H1 (cell line): Measurements from ENCODE around the gene SGK1. TPM values are rescaled to one million over a fixed set of nuclear protein-coding genes. Genes with fewer than 3 reads are reported as not detected.

Experiments
- CTCF ChIA-PET: fragments of 300-600 bp; sonication (Branson Sonifier 250); formaldehyde crosslinking; loops from one replicate; lab custom pipeline; 2021; ENCODE audit not compliant: partially characterized antibody; lab: Charles Lee
- POLR2A ChIA-PET: fragments of 300-600 bp; sonication (Branson Sonifier 250); formaldehyde crosslinking; loops from one replicate; lab custom pipeline; 2021; ENCODE audit warnings: inconsistent platforms; ENCODE audit not compliant: partially characterized antibody; lab: Charles Lee
- DNase-seq, 2 experiments: peaks; one replicate each; pipeline versions ENCODE4 v3.0.0 to v3.0.0-alpha.2; 2010 to 2022; ENCODE audit warnings: low spot score in 2 of 2, low read depth in 1 of 2, mixed read lengths in 1 of 2
- FAIRE-seq: peaks from 2 replicates; lab custom pipeline; 2011; peaks lifted over from hg19 to GRCh38; lab: Jason Lieb, UNC
- H2AFZ ChIP-seq: 2 replicates; pipeline ENCODE4 v1.8.1; 2012; ENCODE audit warnings: low read length, inconsistent platforms
- H2AK5ac ChIP-seq: 2 replicates; pipeline ENCODE4 v1.6.1; 2013; ENCODE audit warnings: low read depth, low read length
- H2BK120ac ChIP-seq: replicated peaks from 2 replicates; pipeline ENCODE3; 2013; ENCODE audit warnings: low read depth, low read length, inconsistent platforms
- H2BK12ac ChIP-seq: 2 replicates; pipeline ENCODE4 v1.6.1; 2013; ENCODE audit warnings: low read depth, low read length
- H2BK15ac ChIP-seq: 2 replicates; pipeline ENCODE4 v1.6.1; 2013; ENCODE audit warnings: low read length
- H2BK20ac ChIP-seq: 2 replicates; pipeline ENCODE4 v1.6.1; 2013; ENCODE audit warnings: low read length
- H2BK5ac ChIP-seq: 2 replicates; pipeline ENCODE4 v1.6.1; 2013; ENCODE audit warnings: low read depth, low read length
- H3K14ac ChIP-seq: 2 replicates; pipeline ENCODE4 v1.6.1; 2013; ENCODE audit warnings: inconsistent platforms; ENCODE audit not compliant: insufficient read length
- H3K18ac ChIP-seq: 2 replicates; pipeline ENCODE4 v1.6.1; 2013; ENCODE audit warnings: low read length; ENCODE audit errors: extremely low read depth
- H3K23ac ChIP-seq: 2 replicates; pipeline ENCODE4 v1.6.1; 2013; ENCODE audit warnings: inconsistent platforms; ENCODE audit not compliant: insufficient read length
- H3K23me2 ChIP-seq: 2 replicates; pipeline ENCODE4 v1.6.1; 2013; ENCODE audit warnings: low read depth, low read length
- H3K27ac ChIP-seq: 2 replicates; pipeline ENCODE4 v1.6.1; 2011; ENCODE audit warnings: low read depth, low read length, inconsistent platforms
- H3K27me3 ChIP-seq, 4 experiments: replicated peaks in 1 of 4; 1 replicate in 1 of 4; 2 replicates in 3 of 4; pipeline versions ENCODE4 v1.6.1 to v1.8.1; 2011 to 2013; ENCODE audit warnings: low read length in 3 of 4, mild to moderate bottlenecking in 3 of 4, inconsistent platforms in 2 of 4, mixed read lengths in 2 of 4, moderate library complexity in 1 of 4; ENCODE audit not compliant: control insufficient read depth in 3 of 4, insufficient read depth in 3 of 4; ENCODE audit errors: extremely low read depth in 1 of 4
- H3K36me3 ChIP-seq, 4 experiments: 2 replicates each; pipeline versions ENCODE4 v1.6.1 to v1.8.1; 2011 to 2013; ENCODE audit warnings: mild to moderate bottlenecking in 4 of 4, low read length in 3 of 4, moderate library complexity in 2 of 4, control low read depth in 1 of 4, inconsistent platforms in 1 of 4; ENCODE audit not compliant: insufficient read depth in 4 of 4, control insufficient read depth in 2 of 4
- H3K4ac ChIP-seq: replicated peaks from 2 replicates; pipeline ENCODE3; 2013; ENCODE audit warnings: low read length, low read depth, mixed read lengths, inconsistent platforms; ENCODE audit not compliant: insufficient read length
- H3K4me1 ChIP-seq, 4 experiments: replicated peaks in 1 of 4; 1 replicate in 1 of 4; 2 replicates in 3 of 4; pipeline versions ENCODE4 v1.6.1 to v1.8.1; 2011 to 2013; ENCODE audit warnings: low read length in 3 of 4, inconsistent platforms in 2 of 4, mixed read lengths in 1 of 4; ENCODE audit not compliant: insufficient read depth in 4 of 4, control insufficient read depth in 3 of 4
- H3K4me2 ChIP-seq, 2 experiments: 2 replicates each; pipeline versions ENCODE4 v1.6.1 to v1.8.1; 2011 to 2013; ENCODE audit warnings: low read depth in 2 of 2, low read length in 2 of 2, control low read depth in 1 of 2, inconsistent platforms in 1 of 2, mild to moderate bottlenecking in 1 of 2; ENCODE audit not compliant: insufficient read depth in 1 of 2
- H3K4me3 ChIP-seq, 4 experiments: fragments of 200-600, 300-600 bp in 1 of 4; sonication (generic), shearing (Covaris generic), sonication (Bioruptor Twin) in 1 of 4; 2 replicates each; pipeline versions ENCODE4 v1.5.1 to v1.8.1; 2011 to 2016; ENCODE audit warnings: low read length in 4 of 4, low read depth in 3 of 4, control low read depth in 2 of 4, inconsistent platforms in 2 of 4, mild to moderate bottlenecking in 2 of 4, mixed read lengths in 1 of 4, moderate library complexity in 1 of 4; ENCODE audit not compliant: insufficient read depth in 2 of 4; ENCODE audit errors: extremely low read depth in 1 of 4
- H3K56ac ChIP-seq: replicated peaks from 2 replicates; pipeline ENCODE3; 2013; ENCODE audit warnings: low read depth, mild to moderate bottlenecking, mixed read lengths, low read length, inconsistent platforms; ENCODE audit not compliant: insufficient read length
- H3K79me1 ChIP-seq: 2 replicates; pipeline ENCODE4 v1.6.1; 2013; ENCODE audit warnings: low read depth, low read length, control low read depth
- H3K79me2 ChIP-seq, 2 experiments: 2 replicates each; pipeline versions ENCODE4 v1.6.1 to v1.8.1; 2012 to 2013; ENCODE audit warnings: low read length in 2 of 2, mild to moderate bottlenecking in 2 of 2, inconsistent platforms in 1 of 2; ENCODE audit not compliant: insufficient read depth in 2 of 2, control insufficient read depth in 1 of 2
- H3K9ac ChIP-seq, 4 experiments: replicated peaks in 1 of 4; 1 replicate in 1 of 4; 2 replicates in 3 of 4; pipeline versions ENCODE4 v1.6.1 to v1.8.1; 2011 to 2013; ENCODE audit warnings: low read depth in 3 of 4, low read length in 3 of 4, control low read depth in 2 of 4, mild to moderate bottlenecking in 2 of 4, moderate library complexity in 2 of 4, inconsistent platforms in 1 of 4; ENCODE audit errors: extremely low read depth in 1 of 4
- H3K9me3 ChIP-seq, 2 experiments: 2 replicates each; pipeline versions ENCODE4 v1.6.1 to v1.8.1; 2012 to 2013; ENCODE audit warnings: mild to moderate bottlenecking in 2 of 2, moderate library complexity in 2 of 2, control low read depth in 1 of 2, inconsistent platforms in 1 of 2, low read depth in 1 of 2, low read length in 1 of 2, mixed read lengths in 1 of 2; ENCODE audit not compliant: insufficient read depth in 2 of 2
- H4K20me1 ChIP-seq, 2 experiments: replicated peaks in 1 of 2; 2 replicates each; pipeline versions ENCODE3 to v1.8.1; 2011 to 2013; ENCODE audit warnings: inconsistent platforms in 2 of 2, low read length in 2 of 2, mild to moderate bottlenecking in 1 of 2; ENCODE audit not compliant: insufficient read depth in 2 of 2, control insufficient read depth in 1 of 2
- H4K5ac ChIP-seq: 2 replicates; pipeline ENCODE4 v1.6.1; 2013; ENCODE audit warnings: low read length, low read depth, mixed read lengths, inconsistent platforms; ENCODE audit not compliant: insufficient read length
- H4K8ac ChIP-seq: 2 replicates; pipeline ENCODE4 v1.8.0; 2013; ENCODE audit warnings: mild to moderate bottlenecking, moderate library complexity, low read length, inconsistent platforms; ENCODE audit not compliant: insufficient read depth; ENCODE audit errors: extremely low read depth
- H4K91ac ChIP-seq: replicated peaks from 2 replicates; pipeline ENCODE3; 2013; ENCODE audit warnings: low read length, mixed read lengths, inconsistent platforms; ENCODE audit not compliant: insufficient read length
- ASH2L ChIP-seq: fragments of 200-600, 300-600 bp; sonication (generic); IDR thresholded peaks from one replicate; pipeline ENCODE4 v1.7.1; 2017; ENCODE audit warnings: low read length
- KDM1A ChIP-seq: fragments of 200-600, 300-600 bp; sonication (generic); IDR thresholded peaks from 2 replicates; pipeline ENCODE4 v1.7.1; 2016; ENCODE audit warnings: mild to moderate bottlenecking, low read length, borderline replicate concordance
- KDM4A ChIP-seq: IDR thresholded peaks from one replicate; pipeline ENCODE4 v1.7.1; 2012; ENCODE audit warnings: low read depth, mild to moderate bottlenecking, moderate library complexity, low read length, inconsistent platforms; ENCODE audit not compliant: severe bottlenecking
- KDM5A ChIP-seq: fragments of 200-600 bp; IDR thresholded peaks from 2 replicates; pipeline ENCODE4 v1.7.1; 2012; ENCODE audit warnings: mild to moderate bottlenecking, low read length, inconsistent platforms, mixed read lengths
- NANOG ChIP-seq: IDR thresholded peaks from 2 replicates; pipeline ENCODE4 v1.6.1; 2011; ENCODE audit warnings: low read length, low read depth, mild to moderate bottlenecking, inconsistent platforms; ENCODE audit not compliant: insufficient read depth, poor library complexity, severe bottlenecking
- SAP30 ChIP-seq: fragments of 300-600 bp; sonication (generic); IDR thresholded peaks from 2 replicates; pipeline ENCODE4 v1.7.1; 2012; ENCODE audit warnings: low read length, moderate library complexity, mild to moderate bottlenecking, inconsistent platforms; ENCODE audit not compliant: insufficient read depth, insufficient replicate concordance
- SP1 ChIP-seq: IDR thresholded peaks from 2 replicates; pipeline ENCODE4 v1.6.1; 2011; ENCODE audit warnings: low read depth, low read length
- WGBS, 2 experiments: shearing (Covaris generic) in 1 of 2; methylation state at CpG; one replicate each; pipeline versions ENCODE4 v1.1.6 to v1.1.7; 2013 to 2015; ENCODE audit warnings: low lambda C conversion rate in 2 of 2, mixed read lengths in 2 of 2, inconsistent platforms in 1 of 2, low coverage in 1 of 2, missing lambda C conversion rate in 1 of 2; ENCODE audit not compliant: insufficient replicate concordance in 2 of 2, insufficient coverage in 1 of 2, insufficient read length in 1 of 2; ENCODE audit errors: extremely low coverage in 1 of 2, missing lambda C conversion rate in 1 of 2; 5-methylcytosine and 5-hydroxymethylcytosine counted together
- polyA plus RNA-seq, 7 experiments: library from polyadenylated mRNA; depleted of rRNA in 3 of 7; stranded (reverse) in 5 of 7; unstranded in 2 of 7; fragments of >200 nt in 5 of 7; fragments of 200-250 nt in 2 of 7; gene quantifications; 1 replicate in 5 of 7; 2 replicates in 1 of 7; 4 replicates in 1 of 7; pipeline versions ENCODE4 v1.2.1 to v1.2.3, GENCODE V29; 2011 to 2013; ENCODE audit warnings: missing spikeins in 2 of 7, mixed read lengths in 2 of 7
- total RNA-seq: library from RNA; stranded (reverse); fragmentation: NEBNext Ultra II Directional; extraction: Animal tissue kit (Norgen Biotek cat#: 25700); gene quantifications from 2 replicates; pipeline ENCODE4 v1.2.1, GENCODE V29; 2021
- TF ChIP-seq, protein P1 (sequence below): IDR thresholded peaks from 2 replicates; pipeline ENCODE4 v1.6.1; 2012; ENCODE audit warnings: low read length, inconsistent platforms

Gene SGK1
- total and polyA plus RNA-seq, 2 of the 8 experiments (the other 6 are each of a cell fraction or from before 2014, with no cell fraction given) = 14.5 to 18.4 TPM

DNA sequence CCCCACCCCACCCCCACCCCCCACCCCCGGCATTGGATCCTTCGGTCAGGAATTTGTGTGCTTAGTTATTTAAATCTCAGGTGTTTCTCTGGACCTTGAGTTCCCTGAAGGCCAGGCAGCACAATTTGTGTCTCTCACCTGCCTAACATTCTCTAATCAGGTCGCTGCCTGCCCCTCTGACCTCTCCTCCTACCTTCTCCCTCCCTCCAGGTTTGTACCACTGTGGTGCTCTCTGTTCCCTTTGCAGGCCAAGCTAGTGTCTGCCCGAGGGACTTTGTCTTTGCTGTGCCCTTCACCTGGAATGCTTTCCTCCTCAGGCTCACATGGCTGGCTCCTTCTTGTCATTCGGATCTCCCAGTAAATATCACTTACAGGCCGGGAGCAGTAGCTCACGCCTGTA is 134.1 kb downstream of the SGK1 start:
- no peaks in the 10 kb centered on the region for H3K27me3 ChIP-seq
- peak overlapping the region; percentile 86 for H3K18ac ChIP-seq
- peak overlapping the region; percentile 88; the same call in 1 of the 2 replicates for H2BK12ac ChIP-seq
- no peak overlapping the region for H3K9ac ChIP-seq
- no peak overlapping the region for H4K5ac ChIP-seq
- no peak overlapping the region for H2AFZ ChIP-seq
- H3K56ac ChIP-seq = no peak overlapping the region
- H3K14ac ChIP-seq = no peak overlapping the region
- no peak overlapping the region for H4K91ac ChIP-seq
- H3K23ac ChIP-seq = no peak overlapping the region
- no peaks in the 10 kb centered on the region for H4K20me1 ChIP-seq
- H2BK5ac ChIP-seq = peak overlapping the region; percentile 77
- ChIA-PET CTCF (interaction anchor here (0.6 to 2.5 kb wide), 6 partner anchors 10 to 457 kb away, joined by 3 to 7 read pairs (median 4); no protein-coding TSS in a partner anchor), POLR2A (interaction anchor here (1.3 to 1.5 kb wide), 2 partner anchors 10 to 134 kb away, joined by 3 to 4 read pairs; partner anchors contain the start of gene SGK1)
- H3K4me2 ChIP-seq = peak overlapping the region; percentile 41 to 49
- no peaks in the 10 kb centered on the region for H3K79me2 ChIP-seq
- DNase-seq (no peak), FAIRE-seq (no peak)
- peak overlapping the region; percentile 15; the same call in 1 of the 2 replicates for H2BK20ac ChIP-seq
- 56% methylated on average over 7 of the region's 7 CpGs; no CpG with 5 or more reads in 1 of the 2 experiments for WGBS, 2 experiments
- H3K27ac ChIP-seq = no peak overlapping the region; the same call in 1 of the 2 replicates
- H2BK120ac ChIP-seq = no peak overlapping the region
- no peak overlapping the region for H3K4me3 ChIP-seq
- H2AK5ac ChIP-seq = no peak overlapping the region
- H3K79me1 ChIP-seq = no peaks in the 10 kb centered on the region
- no peaks in the 10 kb centered on the region for H3K36me3 ChIP-seq
- H4K8ac ChIP-seq = no peak overlapping the region
- no peaks in the 10 kb centered on the region for H3K9me3 ChIP-seq
- no peaks in the 10 kb centered on the region for H3K23me2 ChIP-seq
- H3K4ac ChIP-seq = no peak overlapping the region
- H3K4me1 ChIP-seq = peaks cover 2 to 11% (median 5%) of the 10 kb centered on the region in 4 experiments; a peak in 4 of 7 replicates
- H2BK15ac ChIP-seq = 0 out of 2 replicates have a peak overlapping the region, but pooled peaks have one; percentile 1
- no peak for TF ChIP-seq KDM5A
- TF ChIP-seq KDM1A = no peak
- peak; percentile 36; the same call in 1 of the 2 replicates for TF ChIP-seq SP1
- TF ChIP-seq, protein P1, sequence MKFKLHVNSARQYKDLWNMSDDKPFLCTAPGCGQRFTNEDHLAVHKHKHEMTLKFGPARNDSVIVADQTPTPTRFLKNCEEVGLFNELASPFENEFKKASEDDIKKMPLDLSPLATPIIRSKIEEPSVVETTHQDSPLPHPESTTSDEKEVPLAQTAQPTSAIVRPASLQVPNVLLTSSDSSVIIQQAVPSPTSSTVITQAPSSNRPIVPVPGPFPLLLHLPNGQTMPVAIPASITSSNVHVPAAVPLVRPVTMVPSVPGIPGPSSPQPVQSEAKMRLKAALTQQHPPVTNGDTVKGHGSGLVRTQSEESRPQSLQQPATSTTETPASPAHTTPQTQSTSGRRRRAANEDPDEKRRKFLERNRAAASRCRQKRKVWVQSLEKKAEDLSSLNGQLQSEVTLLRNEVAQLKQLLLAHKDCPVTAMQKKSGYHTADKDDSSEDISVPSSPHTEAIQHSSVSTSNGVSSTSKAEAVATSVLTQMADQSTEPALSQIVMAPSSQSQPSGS = no peak
- no peak for TF ChIP-seq KDM4A
- no peak for TF ChIP-seq NANOG
- no peak for TF ChIP-seq SAP30
- peak; percentile 67 for TF ChIP-seq ASH2L
